Measurements from ENCODE around the gene ICA1. TPM values are rescaled to one million over a fixed set of nuclear protein-coding genes. Genes with fewer than 3 reads are reported as not detected.

Gene ICA1
- polyA plus RNA-seq, 3 donors: 3.2 to 7.0 (median 4.2) TPM

- Histone ChIP-seq H3K4me1 (ENCODE audit: control insufficient read depth in 1 of 2, insufficient read depth in 2 of 2, low read length in 2 of 2) (no peaks in the 10 kb centered on the region), H3K36me3 (replicated peaks in 1 of 2; ENCODE audit: control insufficient read depth in 1 of 2, insufficient read depth in 2 of 2, low read length in 2 of 2) (no peaks in the 10 kb centered on the region), H3K4me3 (replicated peaks in 1 of 3; ENCODE audit: low read depth in 2 of 3, low read length in 3 of 3) (no peak overlapping the region), H3K79me2 (ENCODE audit: insufficient read depth, low read length) (no peaks in the 10 kb centered on the region), H3K27me3 (ENCODE audit: control insufficient read depth in 2 of 2, insufficient read depth in 2 of 2, low read length in 2 of 2) (no peaks in the 10 kb centered on the region), H3K9ac (ENCODE audit: insufficient read depth, low read length, poor library complexity, severe bottlenecking) (no peak overlapping the region), H4K20me1 (ENCODE audit: insufficient read depth, low read length) (no peaks in the 10 kb centered on the region), H3K27ac (ENCODE audit: low read depth in 1 of 2, low read length in 2 of 2) (no peak overlapping the region), H2AFZ (ENCODE audit: insufficient read depth, low read depth, low read length, poor library complexity, severe bottlenecking) (no peak overlapping the region), H3K9me3 (replicated peaks in 1 of 2; ENCODE audit: control insufficient read depth in 1 of 2, insufficient read depth in 1 of 2, low read length in 2 of 2) (no peaks in the 10 kb centered on the region), H3K4me2 (replicated peaks; ENCODE audit: extremely low read depth, low read length, poor library complexity, severe bottlenecking) (no peak overlapping the region)
- intact Hi-C loops (cut with micrococcal nuclease): no loop called here
- 90% methylated on average over 2 of the region's 2 CpGs for WGBS (ENCODE audit: insufficient coverage)
- Mint-ChIP-seq H3K4me3 (no peak overlapping the region), H3K27me3 (ENCODE audit: low read depth in 3 of 3) (peaks cover 0 to 2% (median 0%) of the 10 kb centered on the region in 3 donors), H3K36me3 (peaks cover 0 to 2% of the 10 kb centered on the region in 2 donors), H3K27ac (no peak overlapping the region), H3K9me3 (peaks cover 0 to 2% (median 0%) of the 10 kb centered on the region in 7 donors), H3K4me1 (peaks cover 5% of the 10 kb centered on the region)
- no peak for DNase-seq
- no peak for TF ChIP-seq CTCF (IDR thresholded peaks at IDR 0.05)
Observed at GRCh38 chr7:8133188-8133848, 128.6 kb downstream of the ICA1 start.

- no peaks in the 10 kb centered on the region for H3K36me3 ChIP-seq (replicated peaks in 1 of 2; ENCODE audit: control insufficient read depth in 1 of 2, insufficient read depth in 2 of 2, low read length in 2 of 2)
- H3K4me1 ChIP-seq (ENCODE audit: control insufficient read depth in 1 of 2, insufficient read depth in 2 of 2, low read length in 2 of 2): peaks cover under 1% of the 10 kb centered on the region in 2 donors
- 65% methylated on average over 3 of the region's 5 CpGs for WGBS (ENCODE audit: insufficient coverage)
- no peak overlapping the region for H3K27ac ChIP-seq (ENCODE audit: low read depth in 1 of 2, low read length in 2 of 2)
- intact Hi-C loops (cut with micrococcal nuclease): no loop called here
- TF ChIP-seq CTCF (IDR thresholded peaks at IDR 0.05): no peak
- H3K27ac Mint-ChIP-seq: no peak overlapping the region
- no peak overlapping the region for H2AFZ ChIP-seq (ENCODE audit: insufficient read depth, low read depth, low read length, poor library complexity, severe bottlenecking)
- no peaks in the 10 kb centered on the region for H4K20me1 ChIP-seq (ENCODE audit: insufficient read depth, low read length)
- peaks cover 0 to 2% (median 0%) of the 10 kb centered on the region in 7 donors for H3K9me3 Mint-ChIP-seq
- H3K27me3 Mint-ChIP-seq (ENCODE audit: low read depth in 3 of 3): peaks cover 0 to 2% (median 0%) of the 10 kb centered on the region in 3 donors
- H3K4me1 Mint-ChIP-seq: peaks cover 10% of the 10 kb centered on the region
- H3K27me3 ChIP-seq (ENCODE audit: control insufficient read depth in 2 of 2, insufficient read depth in 2 of 2, low read length in 2 of 2): no peaks in the 10 kb centered on the region
- no peak overlapping the region for H3K9ac ChIP-seq (ENCODE audit: insufficient read depth, low read length, poor library complexity, severe bottlenecking)
- H3K79me2 ChIP-seq (ENCODE audit: insufficient read depth, low read length): no peaks in the 10 kb centered on the region
- DNase-seq: no peak
- H3K4me3 ChIP-seq (replicated peaks in 1 of 3; ENCODE audit: low read depth in 2 of 3, low read length in 3 of 3): no peak overlapping the region
- peaks cover 6 to 7% of the 10 kb centered on the region in 2 donors for H3K36me3 Mint-ChIP-seq
- H3K4me3 Mint-ChIP-seq: no peak overlapping the region
- H3K9me3 ChIP-seq (replicated peaks in 1 of 2; ENCODE audit: control insufficient read depth in 1 of 2, insufficient read depth in 1 of 2, low read length in 2 of 2): no peaks in the 10 kb centered on the region
- no peak overlapping the region for H3K4me2 ChIP-seq (replicated peaks; ENCODE audit: extremely low read depth, low read length, poor library complexity, severe bottlenecking)
Observed at GRCh38 chr7:8131694-8132605, 130.0 kb downstream of the ICA1 start.
